NOMO-1 treated with dmso at 0.1 percent for 144 hours (cell line): ENCODE measurements around the gene ZNF398.
"Not testable (repeated sequence)": the region's sequence is repeated elsewhere in the genome, so short reads cannot be mapped to it uniquely, and the experiment has no call there.

Source experiments
- DNase-seq: peaks from one replicate; lab custom pipeline; 2025; ENCODE audit not compliant: unreplicated experiment; lab: John Stamatoyannopoulos, UW

Gene ZNF398, protein sequence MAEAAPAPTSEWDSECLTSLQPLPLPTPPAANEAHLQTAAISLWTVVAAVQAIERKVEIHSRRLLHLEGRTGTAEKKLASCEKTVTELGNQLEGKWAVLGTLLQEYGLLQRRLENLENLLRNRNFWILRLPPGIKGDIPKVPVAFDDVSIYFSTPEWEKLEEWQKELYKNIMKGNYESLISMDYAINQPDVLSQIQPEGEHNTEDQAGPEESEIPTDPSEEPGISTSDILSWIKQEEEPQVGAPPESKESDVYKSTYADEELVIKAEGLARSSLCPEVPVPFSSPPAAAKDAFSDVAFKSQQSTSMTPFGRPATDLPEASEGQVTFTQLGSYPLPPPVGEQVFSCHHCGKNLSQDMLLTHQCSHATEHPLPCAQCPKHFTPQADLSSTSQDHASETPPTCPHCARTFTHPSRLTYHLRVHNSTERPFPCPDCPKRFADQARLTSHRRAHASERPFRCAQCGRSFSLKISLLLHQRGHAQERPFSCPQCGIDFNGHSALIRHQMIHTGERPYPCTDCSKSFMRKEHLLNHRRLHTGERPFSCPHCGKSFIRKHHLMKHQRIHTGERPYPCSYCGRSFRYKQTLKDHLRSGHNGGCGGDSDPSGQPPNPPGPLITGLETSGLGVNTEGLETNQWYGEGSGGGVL

DNA sequence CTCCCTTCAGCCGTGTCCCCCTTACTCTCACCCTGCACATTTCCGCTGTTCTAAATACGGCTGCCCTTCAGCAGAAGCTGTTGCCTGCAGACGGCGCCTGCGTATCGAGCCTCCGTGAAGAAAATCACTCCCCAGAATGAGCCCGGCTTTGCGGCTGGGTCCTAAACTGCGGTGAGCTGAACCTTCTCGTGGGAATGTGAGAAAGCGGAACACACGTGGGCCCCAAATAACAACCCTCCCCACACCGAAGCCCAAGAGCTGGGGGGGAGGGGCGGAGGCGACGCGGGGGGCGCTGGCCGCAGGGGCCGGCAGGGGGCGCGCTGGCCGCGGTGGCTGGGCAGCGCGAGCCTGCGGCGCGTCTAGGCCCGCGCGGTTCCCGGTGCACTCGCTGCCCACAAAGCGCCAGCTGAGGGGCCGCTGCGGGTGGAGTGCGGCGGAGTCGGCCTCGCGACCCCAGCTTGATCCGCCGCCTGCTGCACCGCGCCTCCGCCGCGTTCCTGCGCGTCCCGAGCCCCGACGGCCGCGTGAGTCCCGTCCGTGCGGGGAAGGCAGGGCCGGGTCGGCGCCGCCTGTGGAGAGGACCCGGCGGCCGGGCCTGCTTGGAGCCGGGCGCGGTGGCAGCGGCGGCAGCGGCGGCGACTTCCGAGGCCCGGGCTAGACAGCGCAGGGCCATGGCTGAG, at the start of gene ZNF398:
ZNF398 (plus strand) TSS at position 382 of the 680 bp plus-strand sequence; CDS start at position 672, 290 bp downstream.
- DNase-seq = peak; percentile 50

DNA sequence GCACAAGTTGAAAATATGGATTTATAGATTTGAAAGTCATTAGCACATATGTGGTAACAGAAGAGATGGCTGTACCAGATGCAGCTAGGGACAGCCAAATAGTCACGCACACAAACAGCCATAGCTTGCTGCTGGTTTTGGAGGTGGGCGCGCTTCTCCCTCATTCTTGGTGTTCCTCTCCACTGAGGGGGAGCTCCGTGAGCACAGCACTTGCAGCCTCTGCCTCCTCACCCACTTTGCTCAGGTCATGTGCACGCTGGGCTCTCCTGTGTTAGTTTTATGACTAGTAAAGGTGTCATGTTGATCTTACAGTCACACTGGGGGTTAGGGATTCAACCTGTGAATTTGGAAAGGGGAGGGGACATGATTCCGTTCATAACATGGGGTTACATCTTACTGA, 48.2 kb upstream of the ZNF398 start:
- no peak for DNase-seq

DNA sequence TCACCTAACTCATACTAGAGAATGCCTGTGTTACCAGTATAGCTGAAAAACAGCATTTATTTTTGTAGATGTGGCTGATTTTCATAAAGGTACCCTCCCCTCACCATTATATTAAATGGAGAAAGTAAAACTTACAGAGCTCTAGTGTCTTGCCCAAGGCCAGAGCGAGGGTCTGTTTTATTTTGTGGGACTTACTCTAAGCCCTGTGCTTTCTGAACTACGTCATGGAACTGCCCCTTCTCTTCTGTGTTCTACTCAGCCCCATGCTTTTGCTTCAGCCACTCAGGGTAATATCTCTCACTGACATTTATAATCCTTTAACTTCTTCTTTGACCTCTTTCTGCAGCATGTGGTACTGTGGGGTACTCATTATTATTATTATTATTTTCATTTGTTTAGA, 46.4 kb upstream of the ZNF398 start:
- no peak for DNase-seq

DNA sequence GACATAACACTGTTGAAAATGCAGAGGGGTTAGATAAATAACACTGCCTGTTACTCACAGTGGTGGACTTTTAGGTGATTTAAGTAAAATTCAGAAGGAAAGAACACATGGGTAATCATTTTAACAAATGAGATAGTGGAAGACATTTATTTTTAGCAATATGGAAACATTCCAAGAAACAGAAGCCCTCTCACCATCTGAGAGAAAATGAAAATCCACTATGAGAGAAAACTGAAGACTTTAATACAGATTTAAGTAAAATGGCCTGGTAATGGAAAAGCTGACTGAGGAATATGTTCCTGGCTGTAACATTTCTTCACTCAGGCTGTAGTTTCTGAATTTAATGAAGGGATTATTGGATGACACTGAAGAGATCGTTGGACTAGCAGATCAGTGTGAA, 44.6 kb upstream of the ZNF398 start:
- no peak for DNase-seq

DNA sequence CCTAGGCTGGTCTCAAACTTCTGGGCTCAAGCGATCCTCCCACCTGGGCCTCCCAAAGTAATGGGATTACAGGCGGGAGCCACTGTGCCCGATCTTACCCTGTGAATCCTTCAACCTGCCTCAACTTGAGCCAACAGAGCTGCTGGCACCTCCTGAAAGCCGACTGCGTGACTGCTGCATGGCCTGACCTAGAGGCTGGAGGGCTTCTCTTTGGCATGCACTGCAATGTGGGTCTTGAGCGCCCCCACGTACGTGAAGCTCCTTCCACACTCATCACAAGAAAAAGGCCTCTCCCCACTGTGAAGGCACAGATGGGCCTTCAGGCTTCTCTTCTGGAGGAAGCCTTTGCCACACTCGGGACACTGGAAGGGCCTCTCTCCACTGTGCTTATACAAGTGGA, 43.8 kb upstream of the ZNF398 start:
- no peak for DNase-seq

DNA sequence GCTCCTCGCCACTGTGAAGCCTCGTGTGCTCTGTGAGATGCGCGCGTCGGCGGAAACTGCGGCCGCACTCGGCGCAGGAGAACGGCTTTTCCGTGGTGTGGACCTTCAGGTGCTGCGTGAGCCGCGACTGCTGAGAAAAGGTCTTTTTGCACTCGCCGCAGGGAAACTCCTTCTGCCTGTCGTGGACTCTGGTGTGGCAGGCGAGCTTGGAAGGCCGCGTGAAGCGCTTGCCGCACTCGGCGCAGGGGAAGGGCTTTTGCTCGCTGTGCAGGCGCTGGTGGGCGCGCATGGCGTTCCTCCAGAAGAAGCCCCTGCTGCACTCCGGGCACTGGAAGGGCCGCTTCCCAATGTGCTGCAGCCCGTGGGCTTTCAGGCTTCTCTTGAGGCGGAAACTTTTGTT, 43.0 kb upstream of the ZNF398 start:
- DNase-seq = no peak

DNA sequence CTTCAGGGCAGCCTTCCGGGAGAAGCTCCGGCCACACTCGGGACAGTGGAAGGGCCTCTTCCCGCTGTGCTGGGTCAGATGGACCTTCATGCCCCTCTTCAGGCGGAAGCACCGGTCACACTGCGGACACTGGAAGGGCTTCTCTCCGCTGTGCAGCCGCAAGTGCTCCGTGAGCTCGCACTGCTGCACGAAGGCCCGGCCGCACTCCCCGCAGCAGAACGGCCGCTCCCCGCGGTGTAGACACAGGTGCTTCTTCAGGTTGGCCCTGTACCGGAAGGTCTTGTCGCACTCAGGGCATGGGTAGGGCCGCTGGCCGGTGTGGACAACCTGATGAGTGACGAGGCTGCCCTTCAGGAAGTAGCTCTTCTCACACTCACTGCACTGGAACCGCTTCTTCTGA, 42.5 kb upstream of the ZNF398 start:
- no peak for DNase-seq

DNA sequence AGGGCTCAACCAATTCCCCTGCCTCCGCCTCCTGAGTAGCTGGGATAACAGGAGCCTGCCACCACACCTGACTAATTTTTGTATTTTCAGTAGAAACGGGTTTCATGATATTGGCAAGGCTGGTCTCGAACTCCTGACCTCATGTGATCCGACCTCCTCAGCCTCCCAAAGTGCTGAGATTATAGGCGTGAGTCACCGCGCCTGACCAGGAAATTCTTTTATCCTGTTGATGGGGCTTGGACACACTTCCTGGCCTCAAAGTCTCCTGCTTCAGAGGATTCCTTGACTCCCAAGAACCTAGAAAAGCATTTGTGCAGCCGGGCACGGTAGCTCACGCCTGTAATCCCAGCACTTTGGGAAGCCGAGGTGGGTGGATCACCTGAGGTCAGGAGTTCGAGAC, 37.3 kb upstream of the ZNF398 start:
- no peak for DNase-seq

DNA sequence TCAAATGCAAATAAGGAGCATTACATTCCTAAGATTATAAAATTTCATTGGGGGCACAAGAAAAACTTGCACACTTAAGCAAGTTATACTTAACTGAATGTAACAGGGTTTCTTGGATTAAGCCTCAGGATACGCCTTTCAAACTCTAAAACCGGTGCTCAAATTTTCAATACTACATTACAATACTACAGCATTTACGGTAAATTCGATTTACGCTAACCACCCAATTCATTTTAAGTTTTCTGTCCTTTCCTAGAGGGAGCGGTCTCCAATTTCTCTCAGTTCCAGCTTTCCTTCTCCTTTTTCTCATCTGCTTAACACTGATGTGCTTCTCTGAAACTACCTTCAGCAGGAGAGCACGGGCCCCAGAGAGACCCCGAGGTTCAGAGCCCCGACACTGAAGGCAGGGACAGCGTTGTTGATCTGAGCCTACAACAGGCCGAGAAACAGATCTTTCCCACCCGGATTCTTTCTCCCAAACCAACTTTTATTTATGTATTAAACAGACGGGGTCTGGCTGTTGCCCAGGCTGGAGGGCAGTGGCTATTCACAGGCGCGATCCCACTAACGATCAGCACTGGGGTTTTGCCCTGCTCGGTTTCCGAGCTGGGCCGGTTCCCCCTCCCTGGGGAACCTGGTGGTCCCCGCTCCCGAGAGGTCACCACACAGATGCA, 21.9 kb upstream of the ZNF398 start:
- DNase-seq = no peak

DNA sequence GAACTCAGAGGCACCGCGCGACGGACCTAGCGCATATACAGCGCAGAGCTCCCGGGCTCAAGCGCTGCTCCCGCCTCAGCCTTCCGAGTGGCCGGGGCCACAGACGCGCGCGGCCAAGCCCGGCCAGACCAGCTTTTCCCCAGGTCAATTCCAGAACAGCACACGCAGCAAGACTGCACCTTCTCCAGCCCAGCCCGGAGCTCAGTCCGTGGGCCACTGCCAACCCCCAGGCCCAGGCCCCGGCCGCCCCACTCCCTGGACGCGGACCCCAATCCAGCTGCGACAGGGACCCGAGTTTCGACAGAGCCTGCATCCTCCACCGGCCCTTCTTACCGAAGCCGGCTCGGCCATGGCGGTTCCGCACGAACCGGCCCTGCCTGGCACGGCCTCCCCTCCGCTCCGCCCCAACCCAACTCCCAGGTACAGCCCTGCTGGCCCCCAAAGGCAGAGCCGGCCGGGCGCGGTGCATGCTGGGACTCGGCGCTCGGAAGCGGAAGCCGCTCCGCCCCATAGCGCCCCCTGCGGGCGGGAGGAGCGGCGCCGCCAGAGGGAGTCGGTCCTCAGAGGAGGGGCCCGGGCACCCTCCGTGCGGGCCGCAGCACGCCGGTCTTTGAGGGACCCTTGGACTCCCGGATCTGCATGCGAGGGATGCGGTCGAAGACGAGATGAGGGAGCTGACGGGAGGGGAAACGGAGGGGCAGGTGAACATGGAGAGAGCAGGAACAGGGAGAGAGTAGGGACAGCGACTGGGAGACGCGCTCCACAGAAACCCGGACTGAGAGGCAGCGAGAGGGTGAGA, 21.2 kb upstream of the ZNF398 start, which contains the start of gene ZNF425:
ZNF425 (minus strand) TSS at position 462 of the 799 bp plus-strand sequence; CDS start at position 351, 111 bp downstream.
- peak; percentile 62 for DNase-seq

DNA sequence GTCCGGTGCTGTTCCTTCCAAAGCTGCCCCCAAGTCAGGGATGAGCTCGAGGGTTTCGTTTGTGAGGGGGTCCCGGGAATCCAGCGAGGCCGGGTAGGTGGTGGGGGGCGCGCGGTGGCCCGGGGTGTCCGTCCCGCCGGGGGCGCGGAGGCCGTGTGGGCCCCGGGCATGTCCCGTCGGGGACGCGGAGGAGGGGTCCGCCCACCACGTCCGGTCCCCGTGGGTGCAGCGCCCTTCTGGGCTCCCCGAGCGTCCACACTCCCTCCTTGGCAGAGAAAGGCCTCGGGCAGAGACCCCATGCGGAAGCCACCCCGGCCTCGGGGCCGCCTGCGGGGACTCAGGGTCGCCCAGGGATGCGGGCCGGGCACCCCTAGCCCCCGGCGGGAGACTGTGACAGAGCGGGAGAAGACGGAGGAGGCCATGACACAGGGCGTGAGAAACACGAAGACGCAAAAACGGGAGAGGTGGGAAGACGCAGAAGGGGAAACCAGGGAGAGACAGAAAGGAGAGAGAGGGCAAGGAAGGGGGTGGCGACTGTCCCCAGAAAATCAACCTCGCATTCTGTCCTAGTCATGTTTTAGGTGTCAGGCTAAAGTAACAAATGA, 20.5 kb upstream of the ZNF398 start:
- no peak for DNase-seq

DNA sequence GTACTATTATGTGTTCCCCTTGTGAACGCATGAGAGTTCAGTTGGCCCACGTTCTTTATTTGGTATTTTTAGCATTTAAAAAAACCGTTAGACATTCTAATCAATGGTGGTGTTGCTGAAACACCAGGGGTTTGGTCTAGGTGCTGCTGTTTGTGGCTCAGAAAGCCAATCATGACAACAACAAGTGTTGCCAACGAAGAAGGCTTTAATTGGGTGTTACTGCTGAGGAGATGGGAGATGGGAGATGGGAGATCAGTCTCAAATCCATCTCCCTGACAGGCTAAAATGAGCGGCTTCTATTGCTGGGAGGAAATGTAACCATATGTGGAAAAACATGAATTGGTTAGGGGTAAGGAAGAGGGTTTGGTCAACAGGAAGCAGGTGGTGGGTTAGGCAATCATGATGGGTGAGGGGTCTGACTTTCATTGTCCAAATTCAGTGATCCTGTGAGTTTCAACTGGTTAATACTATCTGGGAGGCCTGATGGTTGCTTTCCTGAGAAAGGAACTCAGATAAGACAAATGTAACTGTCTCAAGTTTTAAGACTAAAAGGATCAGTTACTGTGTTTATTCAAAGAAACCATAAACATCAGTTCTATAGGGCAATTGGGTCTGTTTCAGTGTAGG, 16.6 kb upstream of the ZNF398 start:
- no peak for DNase-seq

DNA sequence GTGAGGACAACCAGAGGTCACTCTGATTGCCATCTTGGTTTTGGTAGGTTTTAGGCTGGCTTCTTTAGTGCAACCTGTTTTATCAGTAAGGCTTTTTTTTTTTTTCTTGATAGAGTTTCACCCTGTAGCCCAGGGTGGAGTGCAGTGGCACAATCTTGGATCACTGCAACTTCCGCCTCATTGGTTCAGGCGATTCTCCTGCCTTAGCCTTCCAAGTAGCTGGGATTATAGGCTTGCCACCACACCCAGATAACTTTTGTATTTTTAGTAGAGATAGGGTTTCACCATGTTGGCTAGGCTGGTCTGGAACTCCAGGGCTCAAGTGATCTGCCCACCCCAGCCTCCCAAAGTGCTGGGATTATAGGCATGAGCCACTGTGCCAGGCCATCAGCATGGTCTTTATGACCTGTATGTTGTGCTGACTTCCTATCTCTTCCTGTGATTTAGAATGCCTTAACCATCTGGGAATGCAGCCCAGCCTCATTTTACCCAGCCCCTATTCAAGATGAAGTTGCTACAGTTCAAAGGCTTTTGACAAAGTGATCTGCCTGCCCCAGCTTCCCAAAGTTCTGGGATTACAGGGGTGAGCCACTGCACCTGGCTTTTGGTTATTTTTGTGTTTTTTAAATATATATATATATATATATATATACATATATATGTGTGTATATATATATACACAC, 14.1 kb upstream of the ZNF398 start:
- no peak for DNase-seq

DNA sequence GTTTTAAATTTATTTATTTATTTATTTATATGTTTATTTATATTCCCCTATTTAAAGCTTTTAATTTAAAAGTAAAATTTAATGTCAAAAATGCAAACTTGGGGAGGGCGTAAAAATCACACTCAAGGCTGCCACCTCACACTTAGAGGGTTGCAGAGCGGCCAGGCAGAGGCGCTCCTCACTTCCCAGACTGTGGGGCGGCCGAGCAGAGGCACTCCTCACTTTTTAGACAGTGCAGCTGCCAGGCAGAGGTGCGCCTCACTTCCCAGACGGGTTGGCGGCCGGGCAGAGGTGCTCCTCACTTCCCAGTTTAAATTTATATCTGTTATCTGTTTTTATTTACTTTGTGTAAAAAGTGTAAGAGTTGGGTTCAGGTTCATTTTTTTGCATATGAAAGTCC, 11.1 kb upstream of the ZNF398 start:
- no peak for DNase-seq

DNA sequence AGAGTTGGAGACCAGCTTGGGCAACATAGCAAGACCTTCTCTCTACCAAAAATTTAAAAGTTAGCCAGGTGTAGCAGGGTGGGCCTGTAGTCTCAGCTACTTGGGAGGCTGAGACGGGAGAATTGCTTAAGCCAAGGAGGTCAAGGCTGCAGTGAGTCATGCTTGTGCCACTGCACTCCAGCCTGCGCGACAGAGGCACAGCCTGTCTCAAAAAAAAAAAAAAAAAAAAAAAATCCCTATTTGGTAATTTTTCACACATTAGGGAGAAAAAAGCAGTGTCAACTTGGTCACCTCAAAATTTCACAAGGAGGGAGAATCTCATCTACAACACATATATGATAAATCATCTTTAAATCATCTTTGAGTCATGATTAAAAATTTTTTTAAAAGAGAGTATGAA, 6.4 kb upstream of the ZNF398 start:
- DNase-seq = no peak

DNA sequence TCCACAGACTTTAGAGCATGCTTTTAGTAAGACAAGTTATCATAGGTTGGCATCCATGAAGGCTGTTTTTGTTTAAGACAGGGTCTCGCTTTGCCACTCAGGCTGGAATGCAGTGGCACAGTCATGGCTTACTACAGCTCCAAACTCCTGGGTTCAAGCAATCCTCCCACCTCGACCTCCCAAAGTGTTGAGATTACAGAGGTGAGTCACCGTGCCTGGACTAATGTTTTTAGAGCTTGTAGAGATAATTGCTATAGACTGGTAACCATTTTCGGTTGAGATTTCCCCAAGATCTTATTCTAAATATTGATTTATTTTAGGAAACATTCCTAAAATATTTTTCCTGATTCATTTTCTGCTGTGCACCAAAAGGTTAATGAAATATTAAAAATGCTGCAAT, 5.4 kb upstream of the ZNF398 start:
- no peak for DNase-seq

DNA sequence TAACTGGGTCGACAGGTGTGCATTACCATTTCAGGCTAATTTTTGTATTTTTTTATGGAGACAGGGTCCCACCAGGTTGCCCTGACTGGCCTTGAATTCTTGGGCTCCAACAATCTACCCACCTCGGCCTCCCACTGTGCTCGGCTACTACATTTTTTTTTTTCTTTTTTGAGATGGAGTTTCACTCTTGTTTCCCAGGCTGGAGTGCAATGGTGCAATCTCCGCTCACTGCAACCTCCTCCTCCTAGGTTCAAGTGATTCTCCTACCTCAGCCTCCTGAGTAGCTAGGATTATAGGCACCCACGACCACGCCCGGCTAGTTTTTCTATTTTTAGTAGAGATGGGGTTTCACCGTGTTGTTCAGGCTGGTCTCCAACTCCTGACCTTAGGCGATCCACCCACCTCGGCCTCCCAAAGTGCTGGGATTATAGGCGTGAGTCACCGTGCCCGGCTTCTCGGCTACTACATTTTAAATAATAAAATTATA, 2.8 kb upstream of the ZNF398 start:
- DNase-seq = not testable (repeated sequence)

DNA sequence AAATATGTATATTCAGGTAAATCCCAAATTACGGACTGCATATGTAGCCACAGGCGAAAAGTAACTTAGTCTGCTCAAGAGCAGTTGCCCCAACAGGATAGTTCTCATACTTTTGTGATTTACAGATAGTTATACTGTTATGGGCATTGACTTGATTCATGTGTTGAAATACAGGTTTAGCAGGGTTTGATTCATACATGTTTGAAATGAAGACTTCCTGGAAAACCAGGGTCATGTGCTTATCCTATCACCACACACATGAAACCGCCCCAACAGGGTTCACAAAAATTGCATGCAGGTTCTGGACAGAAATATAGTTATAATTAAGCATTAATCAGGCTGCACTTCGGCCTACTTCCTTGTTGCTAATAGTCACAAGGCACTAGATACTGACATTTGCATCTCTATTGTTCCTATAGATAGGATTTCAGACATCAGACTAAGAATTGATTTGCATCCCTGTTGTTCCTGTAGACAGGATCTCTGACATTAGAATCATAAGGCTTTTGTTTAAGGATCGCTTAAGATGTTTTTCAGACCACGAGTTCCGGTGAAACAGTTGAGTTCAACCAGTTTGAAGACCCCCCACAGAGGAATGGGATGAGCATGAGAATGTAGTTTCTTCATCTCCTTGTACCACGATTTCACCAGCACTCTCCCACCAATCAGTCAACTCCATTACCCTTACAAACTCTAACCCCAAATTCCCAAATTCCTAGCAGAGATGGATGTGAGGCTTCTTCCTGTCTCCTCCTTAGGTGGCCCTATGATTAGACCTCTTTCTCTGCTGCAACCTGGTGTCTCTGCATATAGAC, 2.0 kb upstream of the ZNF398 start:
- no peak for DNase-seq
